ENCODE results near the gene PDE4B. TPM values are rescaled to one million over a fixed set of nuclear protein-coding genes. Genes with fewer than 3 reads are reported as not detected.
A peak's percentile ranks its signal among the peaks of the same experiment; 100 is the strongest.

The PDE4B gene
- total and polyA plus RNA-seq, 9 of the 15 experiments (the other 6 are each of a cell fraction or from before 2014, with no cell fraction given), result 0.09 TPM; not detected in 8

GRCh38 chr1:65949933-65950332 is 157.2 kb downstream of the PDE4B start:
- no TSS peak for BruUV-seq (replicated peaks)
- no peak for TF ChIP-seq ETV1 (tag; conservative IDR thresholded peaks at IDR 0.05; ENCODE audit: low read depth)
- CTCF ChIA-PET (ENCODE audit: low intra/inter-chr PET ratio), result no interaction called here
- in situ Hi-C loops (cut with MboI) (loop anchor here (5.0 to 25.0 kb wide), 5 partner anchors 233 to 863 kb away; no protein-coding TSS in a partner anchor), intact Hi-C loops (cut with micrococcal nuclease) (loop anchor here (2.0 to 10.0 kb wide), 4 partner anchors 138 to 715 kb away; no protein-coding TSS in a partner anchor)
- H3K9me3 ChIP-seq (replicated peaks; ENCODE audit: control insufficient read depth, insufficient read depth, low read depth, low read length), result no peaks in the 10 kb centered on the region
- H3K4me1 ChIP-seq (replicated peaks in 1 of 2; ENCODE audit: control insufficient read depth in 2 of 2, insufficient read depth in 2 of 2, low read length in 2 of 2), result peaks cover 0 to 10% of the 10 kb centered on the region in 2 experiments; a peak in 2 of 5 replicates
- H3K9me1 ChIP-seq (ENCODE audit: control insufficient read depth, insufficient read depth, low read length), result no peaks in the 10 kb centered on the region
- no peak for ATAC-seq
- no peaks in the 10 kb centered on the region for H3K36me3 ChIP-seq (ENCODE audit: control insufficient read depth, insufficient read depth, low read length)
- H3K79me2 ChIP-seq (ENCODE audit: control insufficient read depth, insufficient read depth, low read length), result no peaks in the 10 kb centered on the region
- no peak for FAIRE-seq
- POLR2A ChIA-PET, result interaction anchor here (0.7 kb wide), 1 partner anchor 503 kb away, joined by 3 read pairs; no protein-coding TSS in a partner anchor
- no peak overlapping the region for H3K4me3 ChIP-seq
- DNase-seq (ENCODE audit: extremely low read depth in 1 of 4, low spot score in 3 of 4), result no peak
- H4K20me1 ChIP-seq (replicated peaks; ENCODE audit: control insufficient read depth, insufficient read depth, low read length), result no peaks in the 10 kb centered on the region
- H3K4me2 ChIP-seq (ENCODE audit: insufficient read depth, low read length), result no peak overlapping the region
- H3K27me3 ChIP-seq (ENCODE audit: control insufficient read depth in 2 of 2, insufficient read depth in 2 of 2, low read length in 2 of 2), result no peaks in the 10 kb centered on the region
- 15% methylated on average over 3 of the region's 3 CpGs for WGBS (ENCODE audit: insufficient coverage, low coverage, missing lambda C conversion rate)
- H3K9ac ChIP-seq (ENCODE audit: insufficient read depth in 1 of 2, low read depth in 2 of 2, low read length in 2 of 2), result no peak overlapping the region
- no peak overlapping the region for H2AFZ ChIP-seq (ENCODE audit: low read depth, low read length)
- no peak overlapping the region for H3K27ac ChIP-seq (ENCODE audit: extremely low read depth, low read depth, low read length)

- Histone ChIP-seq H3K9me1 (ENCODE audit: control insufficient read depth, insufficient read depth, low read length) (no peaks in the 10 kb centered on the region), H3K9ac (ENCODE audit: insufficient read depth in 1 of 2, low read depth in 2 of 2, low read length in 2 of 2) (no peak overlapping the region), H3K4me3 (no peak overlapping the region), H4K20me1 (replicated peaks; ENCODE audit: control insufficient read depth, insufficient read depth, low read length) (no peaks in the 10 kb centered on the region), H3K9me3 (replicated peaks; ENCODE audit: control insufficient read depth, insufficient read depth, low read depth, low read length) (no peaks in the 10 kb centered on the region), H3K4me1 (replicated peaks in 1 of 2; ENCODE audit: control insufficient read depth in 2 of 2, insufficient read depth in 2 of 2, low read length in 2 of 2) (peaks cover 0 to 10% of the 10 kb centered on the region in 2 experiments; a peak in 2 of 5 replicates), H3K79me2 (ENCODE audit: control insufficient read depth, insufficient read depth, low read length) (no peaks in the 10 kb centered on the region), H3K36me3 (ENCODE audit: control insufficient read depth, insufficient read depth, low read length) (no peaks in the 10 kb centered on the region), H3K27me3 (ENCODE audit: control insufficient read depth in 2 of 2, insufficient read depth in 2 of 2, low read length in 2 of 2) (no peaks in the 10 kb centered on the region), H3K4me2 (ENCODE audit: insufficient read depth, low read length) (no peak overlapping the region), H3K27ac (ENCODE audit: extremely low read depth, low read depth, low read length) (no peak overlapping the region; the same call in 2 of the 3 replicates), H2AFZ (ENCODE audit: low read depth, low read length) (no peak overlapping the region)
- 1% methylated on average over 3 of the region's 3 CpGs for WGBS (ENCODE audit: insufficient coverage, low coverage, missing lambda C conversion rate)
- POLR2A ChIA-PET, result no interaction called here
- CTCF ChIA-PET (ENCODE audit: low intra/inter-chr PET ratio), result no interaction called here
- ATAC-seq, result no peak
- in situ Hi-C loops (cut with MboI), result loop anchor here (5.0 to 25.0 kb wide), 3 partner anchors 235 to 510 kb away; no protein-coding TSS in a partner anchor
- FAIRE-seq, result peak; percentile 29
- DNase-seq (ENCODE audit: extremely low read depth in 1 of 4, low spot score in 3 of 4), result peak in 1 of 4 experiments; percentile 12
- intact Hi-C loops (cut with micrococcal nuclease), result loop anchor here (10.0 kb wide), 2 partner anchors 518 to 718 kb away; no protein-coding TSS in a partner anchor
- no TSS peak for BruUV-seq (replicated peaks)
- TF ChIP-seq MAFF (IDR thresholded peaks at IDR 0.05; ENCODE audit: low read length), result peak; percentile 76
- peak; percentile 87 for TF ChIP-seq C11orf30 (IDR thresholded peaks at IDR 0.05; ENCODE audit: low read depth)
- peak; percentile 19; the same call in 1 of the 2 replicates for TF ChIP-seq JUND (IDR thresholded peaks at IDR 0.05; ENCODE audit: borderline replicate concordance, low read depth, low read length)
- TF ChIP-seq JUND (tag; IDR thresholded peaks at IDR 0.05; ENCODE audit: borderline replicate concordance, low read depth, low read length), result 0 out of 3 replicates have a peak, but pooled peaks have one; percentile 18
- TF ChIP-seq NFE2 (IDR thresholded peaks at IDR 0.05; ENCODE audit: low read depth), result peak; percentile 79
- no peak for TF ChIP-seq ZNF212 (CRISPR knock-in tag; IDR thresholded peaks at IDR 0.05)
- no peak for TF ChIP-seq BCLAF1 (IDR thresholded peaks at IDR 0.05; ENCODE audit: borderline replicate concordance in 1 of 2, control insufficient read depth in 1 of 2, low read depth in 2 of 2, low read length in 1 of 2)
- TF ChIP-seq ZEB2 (IDR thresholded peaks at IDR 0.05), result no peak
- peak; percentile 76 for TF ChIP-seq FOSL1 (tag; conservative IDR thresholded peaks at IDR 0.05)
- peak; percentile 38; the same call in 1 of the 2 replicates for TF ChIP-seq ATF3 (IDR thresholded peaks at IDR 0.05)
- TF ChIP-seq ATF3 (CRISPR knock-in tag; conservative IDR thresholded peaks at IDR 0.05), result no peak
Measured at GRCh38 chr1:65952696-65953095, 160.0 kb downstream of the PDE4B start.
